Transverse colon (tissue), 4 donors: ENCODE results near the gene HOXA10. TPM values are rescaled to one million over a fixed set of nuclear protein-coding genes. Genes with fewer than 3 reads are reported as not detected.

Source experiments
- DNase-seq: peaks from one replicate; pipeline ENCODE4 v3.0.0-alpha.2; 2019
- H3K27ac ChIP-seq, 4 donors: fragments of 200-600 bp; sonication (generic); 2 replicates each; pipeline ENCODE4 v1.5.1; 2016 to 2018; ENCODE audit warnings: inconsistent platforms in 4 of 4
- H3K27me3 ChIP-seq: fragments of 200-600 bp; sonication (generic); 2 replicates; pipeline ENCODE4 v1.5.1; 2017; ENCODE audit warnings: inconsistent platforms
- H3K36me3 ChIP-seq, 4 donors: fragments of 200-600 bp; sonication (generic); 2 replicates each; pipeline ENCODE4 v1.5.1; 2017 to 2019; ENCODE audit warnings: inconsistent platforms in 4 of 4
- H3K4me1 ChIP-seq, 4 donors: fragments of 200-600 bp; sonication (generic); 2 replicates each; pipeline ENCODE4 v1.5.1; 2017 to 2020; ENCODE audit warnings: inconsistent platforms in 4 of 4
- H3K4me3 ChIP-seq, 4 donors: fragments of 200-600 bp; sonication (generic); 1 replicate in 1 of 4; 2 replicates in 3 of 4; pipeline versions ENCODE4 v1.5.1 to v1.6.1; 2017 to 2019; ENCODE audit warnings: inconsistent platforms in 4 of 4
- H3K9me3 ChIP-seq, 2 donors: fragments of 200-600 bp; sonication (generic); 2 replicates each; pipeline ENCODE4 v1.5.1; 2017 to 2019; ENCODE audit warnings: inconsistent platforms in 2 of 2
- EP300 ChIP-seq: sonication (generic); formaldehyde crosslinking; IDR thresholded peaks from one replicate; pipeline ENCODE4 v1.6.1; 2017; ENCODE audit warnings: antibody characterized with exemption, low read depth
- POLR2A ChIP-seq: fragments of 450-650 bp; IDR thresholded peaks from one replicate; pipeline ENCODE4 v1.6.1; 2016; ENCODE audit warnings: antibody characterized with exemption, mild to moderate bottlenecking, moderate library complexity
- POLR2AphosphoS5 ChIP-seq, 3 donors: sonication (generic); formaldehyde crosslinking; IDR thresholded peaks; one replicate each; pipeline ENCODE4 v1.6.1; 2016; ENCODE audit warnings: antibody characterized with exemption in 3 of 3
- WGBS, 2 donors: methylation state at CpG; one replicate each; pipeline ENCODE4 v1.1.5; 2018; ENCODE audit warnings: low coverage in 1 of 2; 5-methylcytosine and 5-hydroxymethylcytosine counted together
- in situ Hi-C, 4 donors: fragments of 200-750 bp; cut with MboI; loops; one replicate each; pipeline versions ENCODE4 v1.15.0 to v1.15.1; 2017; ENCODE audit warnings: low sequenced_read_pairs in 3 of 4, low pct_ligation_motif_present in 1 of 4, low pct_unique_long_range_greater_than_20kb in 1 of 4
- intact Hi-C: fragments of 100-400 bp; cut with DNase I; formaldehyde crosslinking; loops from one replicate; pipeline ENCODE4 v1.15.1; 2023; ENCODE audit warnings: low total_unique reads
- total RNA-seq, 4 donors: library from RNA; depleted of rRNA; stranded (reverse); fragments of >200 nt; gene quantifications; one replicate each; pipeline ENCODE4 v1.1.0, GENCODE V29; 2016
- TF ChIP-seq, protein P1 (sequence below), 5 experiments: fragments of 200-600 bp in 3 of 5; fragments of 450-650 bp in 2 of 5; sonication (generic) in 3 of 5; IDR thresholded peaks; 1 replicate in 2 of 5; 2 replicates in 3 of 5; pipeline ENCODE4 v1.5.1; 2016 to 2017; ENCODE audit warnings: antibody characterized with exemption in 5 of 5, inconsistent platforms in 3 of 5, mild to moderate bottlenecking in 2 of 5, moderate library complexity in 1 of 5

Gene HOXA10
- total RNA-seq, 4 donors from 2014 or later: 19.8 to 68.9 (median 36.4) TPM

GRCh38 chr7:27166531-27167505 lies 7.3 kb downstream of the HOXA10 start:
- WGBS, 2 donors: 7 to 9% methylated on average over 19 to 50 of the region's 50 CpGs
- peak overlapping the region; percentile 58 to 82 (median 64) for H3K4me3 ChIP-seq
- TF ChIP-seq POLR2AphosphoS5 (IDR thresholded peaks at IDR 0.05): peak in 2 of 3 donors; percentile 5 to 40
- TF ChIP-seq, protein P1, sequence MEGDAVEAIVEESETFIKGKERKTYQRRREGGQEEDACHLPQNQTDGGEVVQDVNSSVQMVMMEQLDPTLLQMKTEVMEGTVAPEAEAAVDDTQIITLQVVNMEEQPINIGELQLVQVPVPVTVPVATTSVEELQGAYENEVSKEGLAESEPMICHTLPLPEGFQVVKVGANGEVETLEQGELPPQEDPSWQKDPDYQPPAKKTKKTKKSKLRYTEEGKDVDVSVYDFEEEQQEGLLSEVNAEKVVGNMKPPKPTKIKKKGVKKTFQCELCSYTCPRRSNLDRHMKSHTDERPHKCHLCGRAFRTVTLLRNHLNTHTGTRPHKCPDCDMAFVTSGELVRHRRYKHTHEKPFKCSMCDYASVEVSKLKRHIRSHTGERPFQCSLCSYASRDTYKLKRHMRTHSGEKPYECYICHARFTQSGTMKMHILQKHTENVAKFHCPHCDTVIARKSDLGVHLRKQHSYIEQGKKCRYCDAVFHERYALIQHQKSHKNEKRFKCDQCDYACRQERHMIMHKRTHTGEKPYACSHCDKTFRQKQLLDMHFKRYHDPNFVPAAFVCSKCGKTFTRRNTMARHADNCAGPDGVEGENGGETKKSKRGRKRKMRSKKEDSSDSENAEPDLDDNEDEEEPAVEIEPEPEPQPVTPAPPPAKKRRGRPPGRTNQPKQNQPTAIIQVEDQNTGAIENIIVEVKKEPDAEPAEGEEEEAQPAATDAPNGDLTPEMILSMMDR (IDR thresholded peaks at IDR 0.05): no peak
- in situ Hi-C loops (loop anchor here in 3 of 4 donors (25.0 kb wide), 3 partner anchors 805 to 1305 kb away; no protein-coding TSS in a partner anchor), intact Hi-C loops (loop anchor here (10.0 kb wide), 1 partner anchor 1312 kb away; no protein-coding TSS in a partner anchor)
- H3K4me1 ChIP-seq: peaks cover 0 to 27% (median 16%) of the 10 kb centered on the region in 4 donors
- no peak for DNase-seq
- no peaks in the 10 kb centered on the region for H3K36me3 ChIP-seq
- H3K9me3 ChIP-seq: no peaks in the 10 kb centered on the region
- H3K27ac ChIP-seq: peak overlapping the region; percentile 95 to 99 (median 98)
- peaks cover 34% of the 10 kb centered on the region for H3K27me3 ChIP-seq

DNA sequence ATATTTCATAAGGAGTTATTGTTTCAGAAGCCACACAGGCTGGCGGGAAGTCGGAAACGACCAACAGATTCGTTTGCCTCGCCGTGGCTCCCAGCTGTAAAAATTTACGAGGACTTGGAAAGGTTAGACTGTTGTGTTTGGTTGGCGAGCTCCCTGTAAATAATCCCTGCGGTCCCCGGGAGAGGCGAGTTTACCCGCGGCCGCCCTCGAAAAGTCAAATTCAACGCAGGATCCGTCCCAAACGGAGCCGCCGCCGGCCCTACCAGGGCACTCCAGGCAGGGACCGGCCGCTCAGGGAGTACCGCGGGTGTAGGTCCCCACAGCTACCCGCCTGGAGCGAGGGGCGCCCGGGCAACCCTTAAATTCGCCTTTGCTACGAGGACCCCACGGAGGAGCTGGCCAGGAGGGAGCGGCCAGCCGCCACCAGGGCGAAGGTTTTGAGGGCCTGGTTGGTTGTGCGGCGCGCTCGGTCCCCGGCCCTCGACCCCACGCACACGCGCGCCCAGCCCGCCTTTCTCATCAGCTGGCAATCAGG lies 8.1 kb downstream of the HOXA10 start:
- peaks cover 0 to 30% (median 23%) of the 10 kb centered on the region in 4 donors for H3K4me1 ChIP-seq
- peak; percentile 40 to 82 (median 62) for TF ChIP-seq POLR2AphosphoS5 (IDR thresholded peaks at IDR 0.05)
- peak; percentile 79 for TF ChIP-seq POLR2A
- TF ChIP-seq, protein P1 (IDR thresholded peaks at IDR 0.05): no peak
- TF ChIP-seq EP300: no peak
- H3K27ac ChIP-seq: peak overlapping the region; percentile 95 to 99 (median 98)
- H3K27me3 ChIP-seq: peaks cover 29% of the 10 kb centered on the region
- no peaks in the 10 kb centered on the region for H3K9me3 ChIP-seq
- no peak for DNase-seq
- intact Hi-C loops (loop anchor here (10.0 kb wide), 1 partner anchor 1311 kb away; no protein-coding TSS in a partner anchor), in situ Hi-C loops (loop anchor here in 3 of 4 donors (25.0 kb wide), 3 partner anchors 804 to 1304 kb away; no protein-coding TSS in a partner anchor)
- 0 to 13% methylated on average over 5 to 45 of the region's 46 CpGs for WGBS, 2 donors
- peak overlapping the region; percentile 58 to 82 (median 64) for H3K4me3 ChIP-seq
- no peaks in the 10 kb centered on the region for H3K36me3 ChIP-seq

DNA sequence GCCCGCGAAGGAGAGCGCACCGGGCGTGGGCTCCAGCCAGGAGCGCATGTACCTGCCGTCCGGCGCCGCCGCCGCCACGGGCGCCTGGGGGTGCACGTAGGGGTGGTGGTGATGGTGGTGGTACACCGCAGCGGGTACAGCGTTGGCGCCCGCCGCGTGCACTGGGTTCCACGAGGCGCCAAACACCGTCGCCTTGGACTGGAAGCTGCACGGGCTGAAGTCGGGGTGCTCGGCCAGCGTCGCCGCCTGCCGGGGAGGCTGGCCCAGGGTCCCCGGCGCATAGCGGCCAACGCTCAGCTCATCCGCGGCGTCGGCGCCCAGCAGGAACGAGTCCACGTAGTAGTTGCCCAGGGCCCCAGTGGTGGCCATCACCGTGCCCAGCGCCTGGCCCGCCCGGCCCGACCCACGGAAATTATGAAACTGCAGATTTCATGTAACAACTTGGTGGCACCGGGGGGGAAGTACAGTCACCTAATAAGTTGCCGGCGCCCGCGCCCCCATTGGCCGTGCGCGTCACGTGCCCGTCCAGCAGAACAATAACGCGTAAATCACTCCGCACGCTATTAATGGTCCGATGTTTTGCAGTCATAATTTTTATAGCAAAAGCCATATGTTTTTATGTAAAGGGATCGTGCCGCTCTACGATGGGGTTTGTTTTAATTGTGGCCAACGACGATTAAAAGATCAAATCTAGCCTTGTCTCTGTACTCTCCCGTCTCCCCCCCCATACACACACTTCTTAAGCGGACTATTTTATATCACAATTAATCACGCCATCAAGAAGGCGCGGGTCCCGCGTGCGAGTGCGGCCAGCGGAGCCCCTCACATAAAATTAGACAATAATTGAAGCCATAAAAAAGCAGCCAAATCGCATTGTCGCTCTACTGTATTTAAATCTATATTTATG lies 8.8 kb downstream of the HOXA10 start, which contains the start of gene HOXA9:
Gene HOXA9 (minus strand): TSS at position 449 of the 907 bp plus-strand sequence. CDS start 80 bp downstream, at position 369.
- Histone ChIP-seq H3K36me3 (no peaks in the 10 kb centered on the region), H3K27me3 (peaks cover 27% of the 10 kb centered on the region), H3K27ac (peak within 1 kb of the TSS; percentile 95 to 99 (median 98)), H3K9me3 (no peaks in the 10 kb centered on the region), H3K4me3 (peak within 1 kb of the TSS; percentile 58 to 82 (median 64)), H3K4me1 (peaks cover 1 to 33% (median 24%) of the 10 kb centered on the region in 4 donors)
- in situ Hi-C loops (loop anchor here in 3 of 4 donors (25.0 kb wide), 3 partner anchors 803 to 1303 kb away; no protein-coding TSS in a partner anchor), intact Hi-C loops (loop anchor here (10.0 kb wide), 1 partner anchor 1311 kb away; no protein-coding TSS in a partner anchor)
- 11 to 14% methylated on average over 15 to 79 of the region's 82 CpGs for WGBS, 2 donors
- no peak for TF ChIP-seq EP300
- TF ChIP-seq POLR2A: peak; percentile 77
- peak; percentile 86 to 94 (median 89) for TF ChIP-seq POLR2AphosphoS5 (IDR thresholded peaks at IDR 0.05)
- TF ChIP-seq, protein P1 (IDR thresholded peaks at IDR 0.05): peak in 4 of 5 experiments; percentile 7 to 37 (median 18)
- peak; percentile 87 for DNase-seq
